Measurements from ENCODE around the gene MDK.

MDK gene, protein sequence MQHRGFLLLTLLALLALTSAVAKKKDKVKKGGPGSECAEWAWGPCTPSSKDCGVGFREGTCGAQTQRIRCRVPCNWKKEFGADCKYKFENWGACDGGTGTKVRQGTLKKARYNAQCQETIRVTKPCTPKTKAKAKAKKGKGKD

DNA sequence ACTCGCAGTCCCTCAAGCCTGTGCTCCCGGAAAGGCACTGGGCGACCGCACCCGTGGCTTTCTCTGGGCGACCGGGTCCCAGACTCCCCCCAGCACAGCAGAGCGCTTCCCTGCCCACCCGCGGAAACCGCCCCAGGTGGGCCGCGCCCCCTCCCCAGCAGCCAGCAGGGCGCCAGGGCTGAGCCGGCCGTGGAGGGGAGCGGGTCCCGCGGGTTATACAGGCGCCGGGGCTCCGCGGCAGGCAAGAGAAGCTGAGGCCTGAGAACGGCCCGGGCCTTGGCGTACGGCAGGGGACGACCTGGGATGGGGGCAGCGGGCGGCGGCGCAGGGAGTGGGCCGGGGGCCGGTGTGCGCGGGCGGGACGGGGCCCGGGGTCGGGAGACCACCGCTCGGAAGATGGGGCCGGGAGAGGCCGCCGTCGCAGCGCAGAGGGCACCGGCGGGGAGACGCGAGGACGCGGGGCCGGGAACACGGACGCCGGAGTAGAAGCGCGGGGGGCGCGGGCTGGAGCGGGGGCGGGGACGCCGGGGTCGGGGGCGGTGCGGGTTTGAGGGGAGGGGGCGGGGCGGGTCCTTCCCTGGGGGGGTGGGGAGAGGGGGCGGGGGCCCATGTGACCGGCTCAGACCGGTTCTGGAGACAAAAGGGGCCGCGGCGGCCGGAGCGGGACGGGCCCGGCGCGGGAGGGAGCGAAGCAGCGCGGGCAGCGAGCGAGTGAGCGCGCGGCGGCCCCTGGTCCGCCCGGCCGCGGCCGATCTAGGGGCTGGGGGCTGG lies at the start of gene MDK:
TSS of gene MDK (plus strand) at position 622 of the 771 bp plus-strand sequence. CDS start 389 bp downstream, outside the sequence.
- DNase-seq (ENCODE audit: extremely low read depth, low read depth) = no peak
- H3K4me3 ChIP-seq (replicated peaks; ENCODE audit: low read depth, low read length) = peak within 1 kb of the TSS; percentile 47
- TF ChIP-seq, protein P1, sequence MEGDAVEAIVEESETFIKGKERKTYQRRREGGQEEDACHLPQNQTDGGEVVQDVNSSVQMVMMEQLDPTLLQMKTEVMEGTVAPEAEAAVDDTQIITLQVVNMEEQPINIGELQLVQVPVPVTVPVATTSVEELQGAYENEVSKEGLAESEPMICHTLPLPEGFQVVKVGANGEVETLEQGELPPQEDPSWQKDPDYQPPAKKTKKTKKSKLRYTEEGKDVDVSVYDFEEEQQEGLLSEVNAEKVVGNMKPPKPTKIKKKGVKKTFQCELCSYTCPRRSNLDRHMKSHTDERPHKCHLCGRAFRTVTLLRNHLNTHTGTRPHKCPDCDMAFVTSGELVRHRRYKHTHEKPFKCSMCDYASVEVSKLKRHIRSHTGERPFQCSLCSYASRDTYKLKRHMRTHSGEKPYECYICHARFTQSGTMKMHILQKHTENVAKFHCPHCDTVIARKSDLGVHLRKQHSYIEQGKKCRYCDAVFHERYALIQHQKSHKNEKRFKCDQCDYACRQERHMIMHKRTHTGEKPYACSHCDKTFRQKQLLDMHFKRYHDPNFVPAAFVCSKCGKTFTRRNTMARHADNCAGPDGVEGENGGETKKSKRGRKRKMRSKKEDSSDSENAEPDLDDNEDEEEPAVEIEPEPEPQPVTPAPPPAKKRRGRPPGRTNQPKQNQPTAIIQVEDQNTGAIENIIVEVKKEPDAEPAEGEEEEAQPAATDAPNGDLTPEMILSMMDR (IDR thresholded peaks at IDR 0.05; ENCODE audit: low read depth, low read length, missing control alignments) = no peak

DNA sequence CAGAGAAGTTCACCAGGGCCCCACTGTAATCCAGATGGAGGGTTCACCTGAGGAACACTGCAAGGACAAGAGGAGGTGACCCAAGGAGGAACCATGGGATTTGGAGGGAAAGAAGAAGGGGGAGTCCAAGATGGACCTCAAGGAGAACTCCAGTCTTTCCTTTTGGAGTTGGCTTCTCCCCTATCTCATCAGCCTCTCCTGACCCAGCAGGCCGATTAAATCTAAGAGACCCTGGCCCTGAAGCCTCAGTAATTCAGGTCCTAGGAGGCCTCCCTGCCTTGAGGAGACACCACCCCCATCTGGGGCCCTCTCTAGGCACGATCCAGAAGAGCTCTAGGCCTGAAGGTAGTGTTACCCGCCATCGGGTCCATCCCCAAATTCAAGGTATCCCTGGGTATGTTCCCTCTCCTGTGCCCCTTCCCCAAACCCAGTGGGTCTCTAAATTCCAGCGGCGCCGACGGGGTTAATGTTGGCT lies 49.3 kb upstream of the MDK start:
- H3K4me3 ChIP-seq (replicated peaks; ENCODE audit: low read depth, low read length) = no peak overlapping the region
- no peak for DNase-seq (ENCODE audit: extremely low read depth, low read depth)
- TF ChIP-seq, protein P1 (IDR thresholded peaks at IDR 0.05; ENCODE audit: low read depth, low read length, missing control alignments) = no peak

DNA sequence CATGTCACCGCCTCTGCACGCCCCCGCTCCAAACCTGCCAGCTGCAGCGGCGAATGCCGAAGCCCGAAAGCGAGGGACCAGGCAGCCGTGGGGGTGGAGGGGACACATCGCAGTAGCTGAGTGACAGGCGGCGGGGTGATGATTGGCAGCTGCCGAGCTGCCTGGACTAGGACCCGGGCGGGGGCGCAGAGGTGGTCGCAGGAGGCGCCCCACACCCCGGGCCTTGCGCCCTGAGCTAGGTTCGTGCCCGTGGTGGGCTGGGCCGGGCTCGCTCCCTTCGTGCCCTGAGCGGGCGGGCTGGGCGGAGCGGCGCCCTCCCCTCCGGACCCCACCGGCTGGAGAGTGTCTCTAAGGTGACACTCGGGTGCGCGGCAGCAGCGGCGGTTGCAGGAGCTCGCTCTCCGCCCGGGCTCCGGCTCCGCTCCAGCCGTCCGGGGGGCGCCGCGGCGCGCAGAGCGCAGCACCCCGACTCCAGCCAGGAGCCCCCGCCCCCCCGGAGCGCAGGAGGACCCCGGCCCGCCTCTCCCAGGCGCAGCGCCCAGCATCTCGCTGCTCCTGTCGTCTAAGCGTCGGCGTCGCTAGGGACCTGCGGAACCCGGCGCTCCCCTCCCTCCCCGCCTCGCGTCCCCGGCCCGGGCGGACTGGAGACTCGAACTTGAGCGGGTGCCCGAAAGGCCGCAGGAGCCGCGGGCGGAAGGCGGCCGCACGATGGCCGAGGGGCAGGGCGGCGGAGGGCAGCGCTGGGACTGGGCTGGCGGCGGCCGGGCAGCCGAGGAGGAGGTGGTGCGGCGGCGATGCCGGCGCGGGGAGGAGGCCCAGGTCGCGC lies 48.7 kb upstream of the MDK start:
- TF ChIP-seq, protein P1 (IDR thresholded peaks at IDR 0.05; ENCODE audit: low read depth, low read length, missing control alignments) = no peak
- no peak for DNase-seq (ENCODE audit: extremely low read depth, low read depth)
- peak overlapping the region; percentile 9; the same call in 1 of the 2 replicates for H3K4me3 ChIP-seq (replicated peaks; ENCODE audit: low read depth, low read length)

DNA sequence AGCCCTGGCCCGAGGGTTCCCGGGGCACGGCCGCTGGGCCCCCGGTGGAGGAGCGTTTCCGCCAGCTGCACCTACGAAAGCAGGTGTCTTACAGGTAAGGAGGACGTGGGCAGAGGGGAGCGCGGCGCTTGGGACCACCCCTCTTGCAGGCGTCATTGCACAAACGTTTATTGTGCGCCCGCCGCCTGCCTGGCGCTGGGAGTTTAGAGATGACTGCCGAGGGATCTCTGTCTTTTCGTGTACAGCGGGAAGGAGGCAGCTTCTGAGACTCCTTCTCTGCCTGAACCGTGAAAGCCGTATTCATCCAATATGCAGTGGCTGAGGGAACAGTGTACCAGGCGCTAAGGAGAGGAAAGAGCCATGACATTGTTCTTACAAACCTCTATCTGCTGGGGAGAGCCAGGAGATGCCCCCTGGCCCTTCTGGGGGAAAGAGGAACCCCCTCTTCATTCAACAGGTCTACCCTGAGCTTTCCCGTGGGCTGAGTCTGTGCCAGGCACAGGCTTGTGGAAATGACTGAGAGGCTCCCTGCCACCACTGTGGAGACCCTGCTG lies 48.0 kb upstream of the MDK start:
- TF ChIP-seq, protein P1 (IDR thresholded peaks at IDR 0.05; ENCODE audit: low read depth, low read length, missing control alignments) = no peak
- DNase-seq (ENCODE audit: extremely low read depth, low read depth) = no peak
- H3K4me3 ChIP-seq (replicated peaks; ENCODE audit: low read depth, low read length) = no peak overlapping the region

DNA sequence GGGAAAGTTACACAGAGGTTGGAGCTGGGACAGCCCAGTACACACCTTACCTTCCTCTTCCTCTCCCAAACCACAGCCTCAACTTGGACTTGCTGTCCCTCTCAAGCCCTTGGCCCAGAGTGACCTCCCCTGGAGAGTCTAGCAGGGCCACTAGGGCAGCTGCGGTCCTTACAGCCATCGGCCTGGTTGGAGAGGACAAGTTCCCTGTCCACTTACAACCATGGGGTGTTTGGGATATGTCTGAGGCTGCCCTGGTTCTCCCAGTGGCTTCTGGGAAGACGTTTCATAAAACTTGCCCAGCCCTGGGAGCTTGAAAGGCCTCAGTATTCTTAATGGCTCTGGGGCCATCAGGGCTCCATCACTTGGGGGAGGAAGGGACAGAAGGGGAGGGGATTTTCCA lies 47.3 kb upstream of the MDK start:
- TF ChIP-seq, protein P1 (IDR thresholded peaks at IDR 0.05; ENCODE audit: low read depth, low read length, missing control alignments) = no peak
- DNase-seq (ENCODE audit: extremely low read depth, low read depth) = no peak
- no peak overlapping the region for H3K4me3 ChIP-seq (replicated peaks; ENCODE audit: low read depth, low read length)

DNA sequence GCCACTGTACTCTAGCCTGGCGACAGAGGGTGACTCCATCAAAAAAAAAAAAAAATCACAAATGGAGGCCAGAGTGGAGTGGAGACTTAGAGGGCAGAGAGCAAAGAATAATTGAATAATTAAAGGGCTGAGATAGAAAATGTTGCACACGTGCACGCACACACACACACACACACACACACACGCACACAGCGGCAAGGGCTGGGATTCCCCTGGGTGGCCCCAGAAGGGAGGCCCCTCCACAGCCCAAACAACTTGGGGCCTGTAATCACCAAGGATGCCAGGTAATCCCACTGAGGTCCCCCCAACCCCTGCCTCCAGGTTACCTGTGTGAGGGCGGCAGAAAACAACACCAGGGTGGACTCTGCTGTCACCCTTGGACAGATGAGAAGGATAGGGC lies 46.2 kb upstream of the MDK start:
- no peak overlapping the region for H3K4me3 ChIP-seq (replicated peaks; ENCODE audit: low read depth, low read length)
- no peak for DNase-seq (ENCODE audit: extremely low read depth, low read depth)
- TF ChIP-seq, protein P1 (IDR thresholded peaks at IDR 0.05; ENCODE audit: low read depth, low read length, missing control alignments) = no peak

Measured in HFF-Myc (cell line).